KMS-11 (cell line): ENCODE data around the gene HEPHL1.
"Not testable (repeated sequence)": the region's sequence is repeated elsewhere in the genome, so short reads cannot be mapped to it uniquely, and the experiment has no call there.

ENCODE experiments used
- H2AFZ ChIP-seq: fragments of 200-600 bp; sonication (generic); 2 replicates; pipeline ENCODE4 v1.6.1; 2016; ENCODE audit warnings: antibody characterized with exemption, mixed run types, low read depth
- H3K27ac ChIP-seq: fragments of 200-600 bp; sonication (generic); 2 replicates; pipeline ENCODE4 v1.6.1; 2016; ENCODE audit warnings: mild to moderate bottlenecking, mixed run types
- H3K27me3 ChIP-seq: fragments of 200-600 bp; sonication (generic); 2 replicates; pipeline ENCODE4 v1.6.1; 2017; ENCODE audit warnings: mild to moderate bottlenecking, low read depth, mixed run types, moderate library complexity; ENCODE audit not compliant: insufficient read depth
- H3K36me3 ChIP-seq: fragments of 200-600 bp; sonication (generic); 2 replicates; pipeline ENCODE4 v1.6.1; 2017; ENCODE audit warnings: mild to moderate bottlenecking, mixed run types; ENCODE audit not compliant: insufficient read depth
- H3K4me1 ChIP-seq: fragments of 200-600 bp; sonication (generic); 2 replicates; pipeline ENCODE4 v1.6.1; 2016; ENCODE audit warnings: mild to moderate bottlenecking, low read depth, mixed run types; ENCODE audit not compliant: poor library complexity, severe bottlenecking
- H3K4me2 ChIP-seq: fragments of 200-600 bp; sonication (generic); 2 replicates; pipeline ENCODE4 v1.7.0; 2016; ENCODE audit warnings: mild to moderate bottlenecking, mixed run types
- H3K4me3 ChIP-seq: fragments of 200-600 bp; sonication (generic); IDR thresholded peaks from 2 replicates; pipeline ENCODE4 v1.6.1; 2017; ENCODE audit warnings: low read depth, low read length, mixed read lengths; ENCODE audit not compliant: insufficient read depth
- H3K79me2 ChIP-seq: fragments of 200-600 bp; sonication (generic); 2 replicates; pipeline ENCODE4 v1.6.1; 2016; ENCODE audit warnings: low read depth, mixed run types; ENCODE audit not compliant: insufficient read depth
- H3K9ac ChIP-seq: fragments of 200-600 bp; sonication (generic); 2 replicates; pipeline ENCODE4 v1.6.1; 2016; ENCODE audit warnings: mild to moderate bottlenecking, mixed run types
- H4K20me1 ChIP-seq: fragments of 200-600 bp; sonication (generic); 2 replicates; pipeline ENCODE4 v1.6.1; 2016; ENCODE audit warnings: mild to moderate bottlenecking, mixed run types; ENCODE audit not compliant: insufficient read depth
- TF ChIP-seq, protein P1 (sequence below): fragments of 200-600 bp; sonication (generic); conservative IDR thresholded peaks from 2 replicates; pipeline ENCODE4 v1.6.1; 2017; ENCODE audit warnings: low read depth, mild to moderate bottlenecking, antibody characterized with exemption, low read length, moderate library complexity, mixed read lengths

HEPHL1 gene

GRCh38 chr11:94020777-94021481 lies at the start of gene HEPHL1:
Gene HEPHL1, plus strand, starts transcription at chr11:94021354. Its CDS starts 15 bp downstream, at chr11:94021369.
- Histone ChIP-seq H3K4me3 (no peak within 1 kb of the TSS), H3K4me2 (no peak within 1 kb of the TSS), H3K36me3 (no peaks in the 10 kb centered on the region), H3K4me1 (no peaks in the 10 kb centered on the region), H3K27me3 (no peaks in the 10 kb centered on the region), H4K20me1 (no peaks in the 10 kb centered on the region), H3K27ac (no peak within 1 kb of the TSS), H3K9ac (no peak within 1 kb of the TSS), H3K79me2 (no peaks in the 10 kb centered on the region), H2AFZ (no peak within 1 kb of the TSS)
- TF ChIP-seq, protein P1, sequence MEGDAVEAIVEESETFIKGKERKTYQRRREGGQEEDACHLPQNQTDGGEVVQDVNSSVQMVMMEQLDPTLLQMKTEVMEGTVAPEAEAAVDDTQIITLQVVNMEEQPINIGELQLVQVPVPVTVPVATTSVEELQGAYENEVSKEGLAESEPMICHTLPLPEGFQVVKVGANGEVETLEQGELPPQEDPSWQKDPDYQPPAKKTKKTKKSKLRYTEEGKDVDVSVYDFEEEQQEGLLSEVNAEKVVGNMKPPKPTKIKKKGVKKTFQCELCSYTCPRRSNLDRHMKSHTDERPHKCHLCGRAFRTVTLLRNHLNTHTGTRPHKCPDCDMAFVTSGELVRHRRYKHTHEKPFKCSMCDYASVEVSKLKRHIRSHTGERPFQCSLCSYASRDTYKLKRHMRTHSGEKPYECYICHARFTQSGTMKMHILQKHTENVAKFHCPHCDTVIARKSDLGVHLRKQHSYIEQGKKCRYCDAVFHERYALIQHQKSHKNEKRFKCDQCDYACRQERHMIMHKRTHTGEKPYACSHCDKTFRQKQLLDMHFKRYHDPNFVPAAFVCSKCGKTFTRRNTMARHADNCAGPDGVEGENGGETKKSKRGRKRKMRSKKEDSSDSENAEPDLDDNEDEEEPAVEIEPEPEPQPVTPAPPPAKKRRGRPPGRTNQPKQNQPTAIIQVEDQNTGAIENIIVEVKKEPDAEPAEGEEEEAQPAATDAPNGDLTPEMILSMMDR: no peak

GRCh38 chr11:93972790-93973189 lies 48.4 kb upstream of the HEPHL1 start:
- Histone ChIP-seq H2AFZ (no peak overlapping the region), H3K4me2 (no peak overlapping the region), H3K27ac (no peak overlapping the region), H3K9ac (no peak overlapping the region), H3K27me3 (no peaks in the 10 kb centered on the region), H3K79me2 (no peaks in the 10 kb centered on the region), H4K20me1 (no peaks in the 10 kb centered on the region), H3K4me3 (no peak overlapping the region), H3K36me3 (no peaks in the 10 kb centered on the region), H3K4me1 (no peaks in the 10 kb centered on the region)
- TF ChIP-seq, protein P1: no peak

DNA sequence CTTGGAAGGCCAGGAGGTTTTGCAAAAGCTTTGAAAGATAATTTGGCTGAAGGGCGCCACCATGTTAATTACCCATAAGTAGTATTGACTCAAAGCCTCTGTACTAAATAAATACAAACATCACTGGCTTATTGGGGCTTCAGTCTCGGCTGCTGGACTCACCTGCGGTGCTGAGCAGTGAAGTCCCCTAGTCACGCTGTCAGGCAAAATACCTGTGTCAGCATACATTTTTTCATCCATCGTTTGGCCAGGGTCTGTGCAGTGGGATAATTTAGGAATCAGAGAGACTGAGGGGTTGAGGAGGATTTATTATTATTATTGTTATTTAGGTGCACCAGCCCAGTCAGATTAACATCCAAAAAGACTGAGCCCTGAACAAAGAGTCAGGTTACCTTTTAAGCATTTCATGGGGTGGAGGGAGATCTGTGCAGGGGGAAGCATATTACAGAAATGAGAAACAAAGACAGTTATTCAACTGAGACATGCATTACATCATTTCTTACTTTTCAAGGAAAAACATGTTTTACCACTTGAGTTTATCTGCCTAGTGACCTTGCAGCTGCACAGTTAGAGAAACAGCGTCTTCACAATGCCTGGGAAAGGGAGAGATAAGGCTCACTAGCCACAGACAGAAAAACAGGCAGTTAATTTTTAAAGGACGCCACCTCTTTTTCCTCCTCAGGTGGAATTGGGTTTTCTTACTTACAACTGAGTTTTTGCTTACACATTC lies 47.7 kb upstream of the HEPHL1 start:
- H3K36me3 ChIP-seq, H4K20me1 ChIP-seq, H3K4me3 ChIP-seq, H3K9ac ChIP-seq, H3K27ac ChIP-seq, H3K4me2 ChIP-seq, H3K79me2 ChIP-seq, H3K4me1 ChIP-seq, H3K27me3 ChIP-seq, H2AFZ ChIP-seq: not testable (repeated sequence)

GRCh38 chr11:93974759-93975158 lies 46.4 kb upstream of the HEPHL1 start:
- no peaks in the 10 kb centered on the region for H3K79me2 ChIP-seq
- no peaks in the 10 kb centered on the region for H4K20me1 ChIP-seq
- no peaks in the 10 kb centered on the region for H3K4me1 ChIP-seq
- H3K4me2 ChIP-seq: no peak overlapping the region
- no peak overlapping the region for H3K27ac ChIP-seq
- H3K9ac ChIP-seq: no peak overlapping the region
- no peaks in the 10 kb centered on the region for H3K27me3 ChIP-seq
- TF ChIP-seq, protein P1: no peak
- no peak overlapping the region for H3K4me3 ChIP-seq
- no peaks in the 10 kb centered on the region for H3K36me3 ChIP-seq
- no peak overlapping the region for H2AFZ ChIP-seq

DNA sequence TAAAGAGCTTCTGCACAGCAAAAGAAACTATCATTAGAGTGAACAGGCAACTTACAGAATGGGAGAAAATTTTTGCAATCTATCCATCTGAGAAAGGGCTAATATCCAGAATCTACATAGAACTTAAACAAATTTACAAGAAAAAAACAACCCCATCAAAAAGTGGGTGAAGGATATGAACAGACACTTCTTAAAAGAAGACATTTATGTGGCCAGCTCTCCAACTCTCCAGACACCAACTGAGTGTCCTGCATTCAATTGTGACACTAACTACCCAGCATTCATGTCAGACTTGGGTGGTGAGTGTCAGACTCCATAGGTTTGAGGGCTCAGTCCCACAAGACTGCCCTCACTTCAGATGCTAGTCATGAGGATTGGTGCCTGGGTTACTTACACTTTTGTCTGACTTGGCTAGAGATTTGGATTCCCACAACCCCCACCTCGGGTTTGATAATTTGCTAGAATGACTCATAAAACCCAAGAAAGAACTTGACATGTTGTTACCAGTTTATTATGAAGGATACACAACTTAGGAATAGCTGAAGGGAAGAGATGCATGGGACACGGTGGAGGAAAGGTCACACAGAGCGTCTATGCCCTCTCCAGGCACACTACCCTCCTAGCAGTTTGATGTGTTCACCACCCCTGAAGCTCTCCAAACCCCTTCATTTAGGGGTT lies 44.4 kb upstream of the HEPHL1 start:
- not testable (repeated sequence) for H3K27ac ChIP-seq, H3K36me3 ChIP-seq, H3K4me2 ChIP-seq, H3K9ac ChIP-seq, H4K20me1 ChIP-seq, H3K27me3 ChIP-seq, H3K79me2 ChIP-seq, H3K4me3 ChIP-seq, H2AFZ ChIP-seq, H3K4me1 ChIP-seq
